GM12874 (cell line): ENCODE measurements around the gene SYTL4.

Experiments
- CTCF ChIP-seq: IDR thresholded peaks from 2 replicates; pipeline ENCODE4 v1.5.1; 2011; ENCODE audit warnings: low read depth, mild to moderate bottlenecking, control low read depth, low read length, moderate library complexity; ENCODE audit not compliant: insufficient read depth

Gene SYTL4

GRCh38 chrX:100643956-100644860, 87.7 kb downstream of the SYTL4 start, which contains the start of gene SRPX2:
Gene SRPX2, plus strand, starts transcription at chrX:100644199. Its CDS starts 2,124 bp downstream, at chrX:100646323.
- no peak for TF ChIP-seq CTCF

GRCh38 chrX:100643212-100643611, 88.7 kb downstream of the SYTL4 start:
- TF ChIP-seq CTCF: no peak

- TF ChIP-seq CTCF: no peak
Observed at GRCh38 chrX:100642290-100642689, 89.6 kb downstream of the SYTL4 start.

GRCh38 chrX:100636321-100636991, 95.5 kb downstream of the SYTL4 start, which contains the start of gene TSPAN6:
Gene TSPAN6, minus strand, starts transcription at chrX:100636806. Its CDS starts 112 bp downstream, at chrX:100636694.
- TF ChIP-seq CTCF: no peak

- no peak for TF ChIP-seq CTCF
Observed at GRCh38 chrX:100635989-100636320, 96.0 kb downstream of the SYTL4 start.

- no peak for TF ChIP-seq CTCF
Observed at GRCh38 chrX:100635040-100635439, 96.9 kb downstream of the SYTL4 start.

- no peak for TF ChIP-seq CTCF
Observed at GRCh38 chrX:100625985-100626491, 105.9 kb downstream of the SYTL4 start.
